A549 (cell line): ENCODE results near the gene ADCY2. TPM values are rescaled to one million over a fixed set of nuclear protein-coding genes. Genes with fewer than 3 reads are reported as not detected.

ENCODE experiments used
- ATAC-seq, 2 experiments: fragments of 200-7000 bp in 1 of 2; fragments of >200 bp in 1 of 2; cut with Nextera tagmentation in 1 of 2; cut with Tn5 transposase in 1 of 2; 3 replicates each; pipeline versions ENCODE4 v1.8.0 to v1.9.1; 2018 to 2020; ENCODE audit warnings: mild to moderate bottlenecking in 1 of 2, moderate library complexity in 1 of 2
- CTCF ChIA-PET: fragments of 300-600 bp; sonication (Branson Sonifier 250); formaldehyde crosslinking; extraction: SDS; loops from one replicate; lab custom pipeline; 2021; ENCODE audit warnings: antibody characterized with exemption, inconsistent platforms; lab: Yijun Ruan, JAX
- POLR2A ChIA-PET: fragments of 350-600 bp; formaldehyde crosslinking; extraction: SDS; loops from one replicate; lab custom pipeline; 2021; ENCODE audit warnings: antibody characterized with exemption, inconsistent platforms; lab: Yijun Ruan, JAX
- DNase-seq, 2 experiments: peaks; one replicate each; pipeline versions ENCODE4 v3.0.0 to v3.0.0-alpha.2; 2011 to 2016; ENCODE audit warnings: low read depth in 1 of 2, low spot score in 1 of 2
- FAIRE-seq: peaks from 2 replicates; lab custom pipeline; 2011; peaks lifted over from hg19 to GRCh38; lab: Jason Lieb, UNC
- H3K27ac ChIP-seq, 2 experiments: fragments of >200 bp; sonication (Bioruptor Twin); formaldehyde crosslinking; 3 replicates each; pipeline ENCODE4 v1.5.1; 2016 to 2017
- H3K4me1 ChIP-seq: fragments of >200 bp; sonication (Bioruptor Twin); formaldehyde crosslinking; 3 replicates; pipeline ENCODE4 v1.6.1; 2016
- H3K4me2 ChIP-seq: fragments of >200 bp; sonication (Bioruptor Twin); formaldehyde crosslinking; 3 replicates; pipeline ENCODE4 v1.6.1; 2016
- H3K4me3 ChIP-seq: fragments of >200 bp; sonication (Bioruptor Twin); formaldehyde crosslinking; 3 replicates; pipeline ENCODE4 v1.5.1; 2016
- H3K9me3 ChIP-seq: fragments of >200 bp; sonication (Bioruptor Twin); formaldehyde crosslinking; 3 replicates; pipeline ENCODE4 v1.6.1; 2016
- BHLHE40 ChIP-seq: IDR thresholded peaks from 2 replicates; pipeline ENCODE4 v1.6.1; 2012; ENCODE audit warnings: low read depth, low read length, inconsistent platforms
- CBX2 ChIP-seq: fragments of 200-600 bp; sonication (generic); IDR thresholded peaks from 2 replicates; pipeline ENCODE4 v1.6.1; 2016; ENCODE audit warnings: low read depth, mild to moderate bottlenecking, borderline replicate concordance
- CBX8 ChIP-seq: fragments of 200-600 bp; sonication (generic); IDR thresholded peaks from 2 replicates; pipeline ENCODE4 v1.6.1; 2016
- CHD4 ChIP-seq: fragments of 200-600 bp; sonication (generic); IDR thresholded peaks from 2 replicates; pipeline ENCODE4 v1.6.1; 2016; ENCODE audit warnings: antibody characterized with exemption, mild to moderate bottlenecking, borderline replicate concordance
- E2F6 ChIP-seq: IDR thresholded peaks from 2 replicates; pipeline ENCODE4 v1.6.1; 2012; ENCODE audit warnings: low read depth, borderline replicate concordance
- EHF ChIP-seq: fragments of 250-450 bp; sonication (Bioruptor Pico); IDR thresholded peaks from 2 replicates; pipeline ENCODE4 v1.5.0; 2020; ENCODE audit warnings: mild to moderate bottlenecking
- EHMT2 ChIP-seq: fragments of 200-600 bp; sonication (generic); IDR thresholded peaks from 2 replicates; pipeline ENCODE4 v1.6.1; 2016; ENCODE audit warnings: antibody characterized with exemption, low read depth, mild to moderate bottlenecking, moderate library complexity
- ESRRA ChIP-seq: fragments of 150-350 bp; IDR thresholded peaks from 2 replicates; pipeline ENCODE4 v1.6.1; 2014; ENCODE audit warnings: mild to moderate bottlenecking, low read length, borderline replicate concordance
- FOSB ChIP-seq: fragments of 250-450 bp; sonication (Bioruptor Pico); IDR thresholded peaks from 2 replicates; pipeline ENCODE4 v1.5.0; 2020; ENCODE audit warnings: mild to moderate bottlenecking, moderate library complexity
- FOXS1 ChIP-seq: fragments of 250-450 bp; sonication (Bioruptor Pico); IDR thresholded peaks from 2 replicates; pipeline ENCODE4 v1.5.0; 2020; ENCODE audit warnings: mild to moderate bottlenecking, moderate library complexity
- HOXA7 ChIP-seq: fragments of 250-450 bp; sonication (Bioruptor Pico); IDR thresholded peaks from 2 replicates; pipeline ENCODE4 v1.5.0; 2020; ENCODE audit warnings: mild to moderate bottlenecking, moderate library complexity
- JUN ChIP-seq, 2 experiments: fragments of >200 bp; sonication (Bioruptor Twin); formaldehyde crosslinking; IDR thresholded peaks; 2 replicates in 1 of 2; 3 replicates in 1 of 2; pipeline ENCODE4 v1.6.1; 2016 to 2017
- JUNB ChIP-seq: fragments of >200 bp; sonication (Bioruptor Twin); formaldehyde crosslinking; IDR thresholded peaks from 2 replicates; pipeline ENCODE4 v1.6.1; 2016
- KDM5A ChIP-seq: fragments of 200-600 bp; sonication (generic); IDR thresholded peaks from 2 replicates; pipeline ENCODE4 v1.6.1; 2016; ENCODE audit warnings: antibody characterized with exemption, mild to moderate bottlenecking
- MAFK ChIP-seq: fragments of 450-650 bp; IDR thresholded peaks from 2 replicates; pipeline ENCODE4 v1.6.1; 2014; ENCODE audit not compliant: partially characterized antibody
- MAX ChIP-seq: IDR thresholded peaks from 2 replicates; pipeline ENCODE4 v1.6.1; 2012
- MAZ ChIP-seq: fragments of 150-350 bp; IDR thresholded peaks from 2 replicates; pipeline ENCODE4 v1.6.1; 2014; ENCODE audit warnings: antibody characterized with exemption, low read depth, low read length, borderline replicate concordance
- MYC ChIP-seq: IDR thresholded peaks from 2 replicates; pipeline ENCODE4 v1.6.1; 2012; ENCODE audit warnings: mild to moderate bottlenecking, inconsistent platforms, low read length, improper control_type of control experiment, borderline replicate concordance
- NFE2L2 ChIP-seq: fragments of 150-350 bp; conservative IDR thresholded peaks from 2 replicates; pipeline ENCODE4 v1.6.1; 2014; ENCODE audit warnings: low read length
- NPAS2 ChIP-seq: fragments of 250-450 bp; sonication (Bioruptor Pico); IDR thresholded peaks from 2 replicates; pipeline ENCODE4 v1.8.0; 2022; ENCODE audit warnings: mild to moderate bottlenecking, moderate library complexity, borderline replicate concordance
- PBX3 ChIP-seq: IDR thresholded peaks from 2 replicates; pipeline ENCODE4 v1.6.1; 2012
- PHF8 ChIP-seq: fragments of 200-600 bp; sonication (generic); IDR thresholded peaks from 2 replicates; pipeline ENCODE4 v1.6.1; 2016; ENCODE audit warnings: low read depth, mild to moderate bottlenecking, antibody characterized with exemption, moderate library complexity, borderline replicate concordance
- RARB ChIP-seq: fragments of 250-450 bp; sonication (Bioruptor Pico); IDR thresholded peaks from 2 replicates; pipeline ENCODE4 v1.8.0; 2021; ENCODE audit warnings: mild to moderate bottlenecking, moderate library complexity
- RFX5 ChIP-seq: fragments of 450-650 bp; IDR thresholded peaks from 2 replicates; pipeline ENCODE4 v1.7.1; 2014; ENCODE audit warnings: antibody characterized with exemption, mild to moderate bottlenecking, moderate library complexity
- SREBF2 ChIP-seq: fragments of 450-650 bp; IDR thresholded peaks from 2 replicates; pipeline ENCODE4 v1.6.1; 2014; ENCODE audit warnings: mild to moderate bottlenecking, moderate library complexity
- USF2 ChIP-seq: fragments of 450-650 bp; IDR thresholded peaks from 2 replicates; pipeline ENCODE4 v1.6.1; 2014; ENCODE audit warnings: antibody characterized with exemption
- ZC3H11A ChIP-seq: fragments of 450-650 bp; IDR thresholded peaks from 2 replicates; pipeline ENCODE4 v1.6.1; 2014; ENCODE audit warnings: antibody characterized with exemption, mild to moderate bottlenecking
- WGBS: methylation state at CpG from one replicate; pipeline ENCODE4 v1.1.6; 2017; ENCODE audit errors: missing lambda C conversion rate; 5-methylcytosine and 5-hydroxymethylcytosine counted together
- polyA plus RNA-seq, 4 experiments: library from polyadenylated mRNA; depleted of rRNA in 3 of 4; stranded (reverse); fragments of >200 nt; fragmentation: RNase III in 1 of 4; extraction: RNeasy Plus Mini Kit Qiagen cat#74134 plus additional on column Dnase treatment in 1 of 4; gene quantifications; 2 replicates in 3 of 4; 3 replicates in 1 of 4; pipeline ENCODE4 v1.2.3, GENCODE V29; 2011 to 2017

Gene ADCY2
- polyA plus RNA-seq, 2 of the 4 experiments (the other 2 are of a cell fraction) = not detected

GRCh38 chr5:7868773-7869473 lies 473.0 kb downstream of the ADCY2 start, which contains the start of the genes FASTKD3 and MTRR (continued):
- no peak for TF ChIP-seq MAFK
- TF ChIP-seq KDM5A = peak; percentile 20; the same call in 1 of the 2 replicates
- TF ChIP-seq JUN (IDR thresholded peaks at IDR 0.05) = peak in 1 of 2 experiments; percentile 61; a peak in 3 of 5 replicates

GRCh38 chr5:7869474-7870136 lies 473.7 kb downstream of the ADCY2 start:
- 8% methylated on average over 17 of the region's 41 CpGs for WGBS
- ATAC-seq (peak; percentile 63 to 68), FAIRE-seq (no peak), DNase-seq (no peak)
- Histone ChIP-seq H3K27ac (peak overlapping the region; percentile 84 to 95), H3K4me1 (peaks cover 26% of the 10 kb centered on the region), H3K4me2 (peak overlapping the region; percentile 97), H3K9me3 (no peaks in the 10 kb centered on the region), H3K4me3 (peak overlapping the region; percentile 97)
- CTCF ChIA-PET = interaction anchor here (1.1 to 1.7 kb wide), 4 partner anchors 12 to 53 kb away, joined by 3 to 6 read pairs (median 4); no protein-coding TSS in a partner anchor
- no peak for TF ChIP-seq CBX8
- no peak for TF ChIP-seq NPAS2 (CRISPR knock-in tag)
- TF ChIP-seq PHF8 = peak; percentile 64
- TF ChIP-seq CHD4 = no peak
- no peak for TF ChIP-seq BHLHE40
- TF ChIP-seq MAZ = no peak
- TF ChIP-seq EHF (CRISPR knock-in tag) = no peak
- POLR2A ChIA-PET = interaction anchor here (1.0 kb wide), 4 partner anchors 9 to 13 kb away, joined by 3 to 8 read pairs (median 6); no protein-coding TSS in a partner anchor

- FAIRE-seq (no peak), ATAC-seq (no peak)
- Histone ChIP-seq H3K9me3 (no peaks in the 10 kb centered on the region), H3K4me1 (peaks cover 33% of the 10 kb centered on the region), H3K4me2 (no peak overlapping the region)
- POLR2A ChIA-PET = no interaction called here
- whole genome bisulfite sequencing = 88% methylated on average over 2 of the region's 2 CpGs
- CTCF ChIA-PET = interaction anchor here (1.5 to 2.3 kb wide), 2 partner anchors 11 to 15 kb away, joined by 3 to 10 read pairs; no protein-coding TSS in a partner anchor
- no peak for TF ChIP-seq HOXA7 (CRISPR knock-in tag)
- no peak for TF ChIP-seq RFX5
- TF ChIP-seq RARB (CRISPR knock-in tag) = no peak
- TF ChIP-seq JUN (IDR thresholded peaks at IDR 0.05) = no peak
- no peak for TF ChIP-seq MAX
- TF ChIP-seq E2F6 = no peak
- TF ChIP-seq CHD4 = no peak
- TF ChIP-seq FOSB (CRISPR knock-in tag) = no peak
- TF ChIP-seq, all 56 proteins: peak for 0
- no peak for DNase-seq
- H3K4me3 ChIP-seq = no peak overlapping the region
- no peak overlapping the region for H3K27ac ChIP-seq
Measured at GRCh38 chr5:7871653-7872052, 475.7 kb downstream of the ADCY2 start.

GRCh38 chr5:7872517-7873130 lies 476.7 kb downstream of the ADCY2 start:
- 79% methylated on average over 4 of the region's 4 CpGs for WGBS
- FAIRE-seq (no peak), DNase-seq (no peak), ATAC-seq (no peak)
- no peak for TF ChIP-seq SREBF2
- TF ChIP-seq ESRRA = no peak
- TF ChIP-seq ZC3H11A = no peak
- TF ChIP-seq MAX = no peak
- no peak for TF ChIP-seq KDM5A
- no peak for TF ChIP-seq JUNB
- no peak for TF ChIP-seq MAZ
- no peak for TF ChIP-seq RARB (CRISPR knock-in tag)
- no peak for TF ChIP-seq PBX3
- TF ChIP-seq EHMT2 = no peak
- TF ChIP-seq USF2 = no peak
- no peak for TF ChIP-seq JUN (IDR thresholded peaks at IDR 0.05)
- TF ChIP-seq CBX2 = no peak
- TF ChIP-seq EHF (CRISPR knock-in tag) = no peak
- TF ChIP-seq CBX8 = no peak
- TF ChIP-seq FOXS1 (CRISPR knock-in tag) = no peak
- no peak for TF ChIP-seq NFE2L2
- no peak for TF ChIP-seq MYC
- Histone ChIP-seq H3K4me2 (no peak overlapping the region), H3K4me3 (no peak overlapping the region), H3K27ac (no peak overlapping the region), H3K9me3 (no peaks in the 10 kb centered on the region), H3K4me1 (peaks cover 39% of the 10 kb centered on the region)
- ChIA-PET CTCF (interaction anchor here (1.5 to 2.3 kb wide), 3 partner anchors 9 to 14 kb away, joined by 3 to 10 read pairs (median 7); no protein-coding TSS in a partner anchor), POLR2A (no interaction called here)
